K562 (cell line): ENCODE measurements around the gene SMAD3. TPM values are rescaled to one million over a fixed set of nuclear protein-coding genes. Genes with fewer than 3 reads are reported as not detected.

Source experiments
- ATAC-seq: fragments of 200-7000 bp; cut with Tn5 transposase; 3 replicates; pipeline ENCODE4 v1.9.1; 2020; ENCODE audit warnings: moderate library complexity
- BruUV-seq: library from RNA; stranded (reverse); fragments of 400-500 nt; replicated peaks from 2 replicates; lab custom pipeline; 2021; lab: Mats Ljungman, UMichigan
- CTCF ChIA-PET: fragments of 300-600 bp; formaldehyde crosslinking; extraction: SDS; loops from one replicate; lab custom pipeline; 2021; ENCODE audit warnings: low intra/inter-chr PET ratio; lab: Yijun Ruan, JAX
- POLR2A ChIA-PET: fragments of 300-600, 350-650 bp; sonication (Branson Sonifier 250); formaldehyde crosslinking; extraction: SDS; loops from one replicate; lab custom pipeline; 2021; ENCODE audit warnings: antibody characterized with exemption, inconsistent platforms; lab: Yijun Ruan, JAX
- DNase-seq, 4 experiments: peaks; one replicate each; pipeline versions ENCODE4 v3.0.0 to v3.0.0-alpha.2; 2011 to 2018; ENCODE audit warnings: low spot score in 3 of 4, mixed read lengths in 3 of 4; ENCODE audit errors: extremely low read depth in 1 of 4
- FAIRE-seq: peaks from 2 replicates; lab custom pipeline; 2011; peaks lifted over from hg19 to GRCh38; lab: Jason Lieb, UNC
- H2AFZ ChIP-seq: 2 replicates; pipeline ENCODE4 v1.6.0; 2011; ENCODE audit warnings: low read depth, low read length, control low read depth, inconsistent platforms
- H3K27ac ChIP-seq: fragments of 200-600 bp; 3 replicates; pipeline ENCODE4 v1.8.0; 2011; ENCODE audit warnings: low read depth, mild to moderate bottlenecking, control low read depth, inconsistent platforms, low read length, moderate library complexity, mixed read lengths; ENCODE audit errors: extremely low read depth
- H3K27me3 ChIP-seq, 2 experiments: fragments of 300-600 bp in 1 of 2; 2 replicates in 1 of 2; 3 replicates in 1 of 2; pipeline versions ENCODE4 v1.6.0 to v1.8.0; 2011; ENCODE audit warnings: inconsistent platforms in 2 of 2, low read length in 2 of 2, mild to moderate bottlenecking in 1 of 2, mixed read lengths in 1 of 2, moderate library complexity in 1 of 2; ENCODE audit not compliant: control insufficient read depth in 2 of 2, insufficient read depth in 2 of 2
- H3K36me3 ChIP-seq: fragments of 300-600 bp; 3 replicates; pipeline ENCODE4 v1.8.0; 2011; ENCODE audit warnings: mild to moderate bottlenecking, low read length, inconsistent platforms; ENCODE audit not compliant: control insufficient read depth, insufficient read depth
- H3K4me1 ChIP-seq, 2 experiments: fragments of 200-600 bp in 1 of 2; replicated peaks in 1 of 2; 2 replicates in 1 of 2; 3 replicates in 1 of 2; pipeline versions ENCODE4 v1.5.1 to v1.8.0; 2011; ENCODE audit warnings: inconsistent platforms in 2 of 2, low read length in 2 of 2, mild to moderate bottlenecking in 1 of 2, mixed read lengths in 1 of 2, moderate library complexity in 1 of 2; ENCODE audit not compliant: control insufficient read depth in 2 of 2, insufficient read depth in 2 of 2
- H3K4me2 ChIP-seq: 2 replicates; pipeline ENCODE4 v1.6.1; 2011; ENCODE audit warnings: low read length, control low read depth, inconsistent platforms, mixed read lengths; ENCODE audit not compliant: insufficient read depth
- H3K4me3 ChIP-seq: fragments of 200-600 bp; sonication (generic), shearing (Covaris generic); 2 replicates; pipeline ENCODE4 v1.5.1; 2016; ENCODE audit warnings: control low read depth, inconsistent platforms
- H3K79me2 ChIP-seq: fragments of 200-600 bp; 3 replicates; pipeline ENCODE4 v1.8.0; 2011; ENCODE audit warnings: low read length, inconsistent platforms; ENCODE audit not compliant: control insufficient read depth, insufficient read depth
- H3K9ac ChIP-seq, 2 experiments: 2 replicates each; pipeline versions ENCODE4 v1.6.0 to v1.6.1; 2011; ENCODE audit warnings: low read depth in 2 of 2, low read length in 2 of 2, control low read depth in 1 of 2, inconsistent platforms in 1 of 2, mild to moderate bottlenecking in 1 of 2, mixed read lengths in 1 of 2; ENCODE audit not compliant: insufficient read depth in 1 of 2
- H3K9me1 ChIP-seq: one replicate; pipeline ENCODE4 v1.6.0; 2011; ENCODE audit warnings: inconsistent platforms, mild to moderate bottlenecking, low read length, moderate library complexity; ENCODE audit not compliant: control insufficient read depth, insufficient read depth
- H3K9me3 ChIP-seq: replicated peaks from 2 replicates; pipeline ENCODE4 v1.5.1; 2011; ENCODE audit warnings: low read depth, low read length, inconsistent platforms; ENCODE audit not compliant: control insufficient read depth, insufficient read depth
- H4K20me1 ChIP-seq: replicated peaks from 2 replicates; pipeline ENCODE4 v1.6.1; 2011; ENCODE audit warnings: low read length, inconsistent platforms, mixed read lengths; ENCODE audit not compliant: control insufficient read depth, insufficient read depth
- BCLAF1 ChIP-seq, 2 experiments: fragments of 450-650 bp in 1 of 2; IDR thresholded peaks; 2 replicates each; pipeline ENCODE4 v1.6.1; 2011 to 2017; ENCODE audit warnings: low read depth in 2 of 2, antibody characterized with exemption in 1 of 2, borderline replicate concordance in 1 of 2, low read length in 1 of 2, mild to moderate bottlenecking in 1 of 2, mixed read lengths in 1 of 2; ENCODE audit not compliant: control insufficient read depth in 1 of 2
- DDX20 ChIP-seq: fragments of 450-650 bp; IDR thresholded peaks from 2 replicates; pipeline ENCODE4 v1.6.1; 2016; ENCODE audit warnings: missing genetic modification characterization, low read depth, mild to moderate bottlenecking, missing compliant biosample characterization, moderate library complexity
- EGR1 ChIP-seq: fragments of 450-650 bp; conservative IDR thresholded peaks from 2 replicates; pipeline ENCODE4 v1.6.1; 2017; ENCODE audit warnings: mild to moderate bottlenecking
- EZH2 ChIP-seq: IDR thresholded peaks from 2 replicates; pipeline ENCODE4 v1.6.1; 2012; ENCODE audit warnings: low read depth, mild to moderate bottlenecking, inconsistent platforms, low read length, borderline replicate concordance
- FOXJ3 ChIP-seq: sonication (generic); formaldehyde crosslinking; IDR thresholded peaks from 2 replicates; pipeline ENCODE4 v1.4.0; 2020; ENCODE audit warnings: mild to moderate bottlenecking, missing genetic modification reagents
- NKRF ChIP-seq: fragments of 450-650 bp; IDR thresholded peaks from 2 replicates; pipeline ENCODE4 v1.6.1; 2016; ENCODE audit warnings: borderline replicate concordance
- PATZ1 ChIP-seq: fragments of 250-450 bp; sonication (Bioruptor Pico); IDR thresholded peaks from 2 replicates; pipeline ENCODE4 v1.5.0; 2020; ENCODE audit warnings: mild to moderate bottlenecking, borderline replicate concordance
- POLR2H ChIP-seq: IDR thresholded peaks from 2 replicates; pipeline ENCODE4 v1.6.1; 2016; ENCODE audit warnings: missing genetic modification characterization, low read depth, mild to moderate bottlenecking, control low read depth, missing compliant biosample characterization, moderate library complexity
- PTRF ChIP-seq: fragments of 450-650 bp; IDR thresholded peaks from 2 replicates; pipeline ENCODE4 v1.6.1; 2016; ENCODE audit warnings: mild to moderate bottlenecking, missing genetic modification characterization, missing compliant biosample characterization
- RBM34 ChIP-seq: fragments of 200-400 bp; formaldehyde crosslinking; IDR thresholded peaks from 2 replicates; pipeline ENCODE4 v1.6.1; 2018; ENCODE audit warnings: low read length, borderline replicate concordance; ENCODE audit not compliant: insufficient read depth
- SRSF1 ChIP-seq: fragments of 200-400 bp; formaldehyde crosslinking; IDR thresholded peaks from 2 replicates; pipeline ENCODE4 v1.6.1; 2017; ENCODE audit warnings: mild to moderate bottlenecking, low read depth, low read length, moderate library complexity
- TAF15 ChIP-seq: fragments of 200-400 bp; formaldehyde crosslinking; IDR thresholded peaks from 2 replicates; pipeline ENCODE4 v1.6.1; 2017; ENCODE audit warnings: mild to moderate bottlenecking, low read depth, low read length, moderate library complexity
- USF1 ChIP-seq: sonication (generic); formaldehyde crosslinking; IDR thresholded peaks from 2 replicates; pipeline ENCODE4 v1.9.0; 2022; ENCODE audit warnings: mild to moderate bottlenecking, missing genetic modification reagents
- ZBED1 ChIP-seq: IDR thresholded peaks from 2 replicates; pipeline ENCODE4 v1.6.1; 2014
- ZNF133 ChIP-seq: fragments of 250-450 bp; sonication (Bioruptor Pico); IDR thresholded peaks from 2 replicates; pipeline ENCODE4 v1.4.0; 2020; ENCODE audit warnings: mild to moderate bottlenecking
- WGBS: fragments of 100-300 bp; shearing (Covaris generic); methylation state at CpG from one replicate; pipeline ENCODE4 v1.1.6; 2016; ENCODE audit warnings: low coverage, mixed read lengths; ENCODE audit not compliant: insufficient coverage; ENCODE audit errors: missing lambda C conversion rate; 5-methylcytosine and 5-hydroxymethylcytosine counted together
- in situ Hi-C: fragments of 300-500 bp; cut with MboI; formaldehyde crosslinking; loops from 4 replicates; pipeline ENCODE4 v1.15.0; 2018; ENCODE audit warnings: inconsistent platforms, mixed read lengths
- intact Hi-C: fragments of 100-400 bp; cut with micrococcal nuclease; formaldehyde crosslinking; loops from 2 replicates; pipeline ENCODE4 v1.14.2; 2022
- polyA plus RNA-seq, 8 experiments: library from polyadenylated mRNA; depleted of rRNA in 4 of 8; stranded (reverse) in 5 of 8; unstranded in 3 of 8; fragments of >200 nt; fragmentation: Nextera tagmentation in 2 of 8; fragmentation: Illumina TruSeq in 1 of 8; extraction: Ambion mirVana in 2 of 8; extraction: Trizol in 1 of 8; gene quantifications; 2 replicates each; pipeline versions ENCODE4 v1.2.1 to v1.2.3, GENCODE V29; 2011 to 2014; ENCODE audit warnings: inconsistent platforms in 1 of 8, missing spikeins in 1 of 8
- total RNA-seq, 7 experiments: library from RNA; depleted of rRNA in 6 of 7; stranded (reverse); fragments of >200 nt in 6 of 7; fragmentation: Illumina TruSeq in 2 of 7; extraction: Trizol in 2 of 7; gene quantifications; 2 replicates each; pipeline versions ENCODE4 v1.2.1 to v1.2.3, GENCODE V29; 2011 to 2021; ENCODE audit warnings: low replicate concordance in 1 of 7

The SMAD3 gene
- total and polyA plus RNA-seq, 9 of the 15 experiments (the other 6 are each of a cell fraction or from before 2014, with no cell fraction given): 4.3 to 39.2 (median 11.1) TPM

GRCh38 chr15:67227431-67227830 is 162.0 kb downstream of the SMAD3 start:
- Histone ChIP-seq H3K9me1 (no peaks in the 10 kb centered on the region), H3K4me1 (no peaks in the 10 kb centered on the region), H3K27me3 (no peaks in the 10 kb centered on the region), H2AFZ (no peak overlapping the region), H3K4me3 (no peak overlapping the region), H3K27ac (no peak overlapping the region), H3K4me2 (no peak overlapping the region), H3K9me3 (no peaks in the 10 kb centered on the region), H4K20me1 (no peaks in the 10 kb centered on the region), H3K36me3 (peaks cover 50% of the 10 kb centered on the region), H3K79me2 (no peaks in the 10 kb centered on the region), H3K9ac (no peak overlapping the region)
- no peak for TF ChIP-seq SRSF1
- no peak for TF ChIP-seq NKRF
- TF ChIP-seq TAF15: no peak
- no peak for TF ChIP-seq USF1
- no peak for TF ChIP-seq DDX20 (tag)
- TF ChIP-seq PATZ1: no peak
- no peak for TF ChIP-seq POLR2H (tag)
- TF ChIP-seq ZNF133: no peak
- no peak for TF ChIP-seq RBM34
- no peak for TF ChIP-seq PTRF (tag)
- no peak for TF ChIP-seq EZH2
- TF ChIP-seq ZBED1: no peak
- no peak for TF ChIP-seq BCLAF1 (IDR thresholded peaks at IDR 0.05; ENCODE audit: borderline replicate concordance in 1 of 2, control insufficient read depth in 1 of 2, low read depth in 2 of 2, low read length in 1 of 2)
- no peak for TF ChIP-seq EGR1
- no peak for TF ChIP-seq FOXJ3 (CRISPR knock-in tag)
- no peak for ATAC-seq
- ChIA-PET CTCF (no interaction called here), POLR2A (no interaction called here)
- intact Hi-C loops: no loop called here
- in situ Hi-C loops: no loop called here
- no TSS peak for BruUV-seq
- FAIRE-seq: no peak
- DNase-seq: no peak
- whole genome bisulfite sequencing: 93% methylated on average over 1 of the region's 1 CpG
